ENCODE data around the gene KAZN.

- no peak for TF ChIP-seq EZH2 (optimal IDR thresholded peaks at IDR 0.05; ENCODE audit: low read depth, low read length)
- TF ChIP-seq, protein P1, sequence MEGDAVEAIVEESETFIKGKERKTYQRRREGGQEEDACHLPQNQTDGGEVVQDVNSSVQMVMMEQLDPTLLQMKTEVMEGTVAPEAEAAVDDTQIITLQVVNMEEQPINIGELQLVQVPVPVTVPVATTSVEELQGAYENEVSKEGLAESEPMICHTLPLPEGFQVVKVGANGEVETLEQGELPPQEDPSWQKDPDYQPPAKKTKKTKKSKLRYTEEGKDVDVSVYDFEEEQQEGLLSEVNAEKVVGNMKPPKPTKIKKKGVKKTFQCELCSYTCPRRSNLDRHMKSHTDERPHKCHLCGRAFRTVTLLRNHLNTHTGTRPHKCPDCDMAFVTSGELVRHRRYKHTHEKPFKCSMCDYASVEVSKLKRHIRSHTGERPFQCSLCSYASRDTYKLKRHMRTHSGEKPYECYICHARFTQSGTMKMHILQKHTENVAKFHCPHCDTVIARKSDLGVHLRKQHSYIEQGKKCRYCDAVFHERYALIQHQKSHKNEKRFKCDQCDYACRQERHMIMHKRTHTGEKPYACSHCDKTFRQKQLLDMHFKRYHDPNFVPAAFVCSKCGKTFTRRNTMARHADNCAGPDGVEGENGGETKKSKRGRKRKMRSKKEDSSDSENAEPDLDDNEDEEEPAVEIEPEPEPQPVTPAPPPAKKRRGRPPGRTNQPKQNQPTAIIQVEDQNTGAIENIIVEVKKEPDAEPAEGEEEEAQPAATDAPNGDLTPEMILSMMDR (IDR thresholded peaks at IDR 0.05; ENCODE audit: low read length): no peak
These were observed 161.4 kb downstream of the KAZN start for GRCh38 chr1:14759843-14760242.

All from MM.1S (cell line).